NB4 (cell line): Measurements from ENCODE around the gene NT5C.

Experiments used
- CTCF ChIP-seq: IDR thresholded peaks from one replicate; pipeline ENCODE4 v1.5.1; 2012; ENCODE audit warnings: low read depth, low read length
- MYC ChIP-seq: IDR thresholded peaks from 2 replicates; pipeline ENCODE4 v1.6.1; 2011; ENCODE audit warnings: low read depth, low read length

- TF ChIP-seq MYC (no peak), CTCF (no peak)
These were observed 5.6 kb downstream of the NT5C start for GRCh38 chr17:75125984-75126383.
